HepG2 (cell line): ENCODE measurements around the gene PLVAP. TPM values are rescaled to one million over a fixed set of nuclear protein-coding genes. Genes with fewer than 3 reads are reported as not detected.

Source experiments
- GABPA ChIP-seq, 2 experiments: IDR thresholded peaks; 2 replicates each; pipeline ENCODE4 v1.6.1; 2011 to 2016; ENCODE audit warnings: low read depth in 2 of 2, low read length in 1 of 2, missing biosample characterization in 1 of 2, missing genetic modification characterization in 1 of 2
- KAT7 ChIP-seq: IDR thresholded peaks from 2 replicates; pipeline ENCODE4 v1.6.1; 2018; ENCODE audit warnings: borderline replicate concordance, missing compliant biosample characterization
- SAP130 ChIP-seq: IDR thresholded peaks from 2 replicates; pipeline ENCODE4 v1.6.1; 2016; ENCODE audit warnings: low read depth
- SMARCC2 ChIP-seq: fragments of 450-650 bp; IDR thresholded peaks from 2 replicates; pipeline ENCODE4 v1.6.1; 2017; ENCODE audit warnings: antibody characterized with exemption, mild to moderate bottlenecking
- TARDBP ChIP-seq: sonication (generic); formaldehyde crosslinking; IDR thresholded peaks from 2 replicates; pipeline ENCODE4 v1.8.0; 2022; ENCODE audit warnings: mild to moderate bottlenecking, missing genetic modification reagents
- YEATS4 ChIP-seq: sonication (generic); formaldehyde crosslinking; IDR thresholded peaks from 2 replicates; pipeline ENCODE4 v1.4.0; 2020; ENCODE audit warnings: missing genetic modification reagents, borderline replicate concordance
- ZNF607 ChIP-seq: sonication (generic); formaldehyde crosslinking; IDR thresholded peaks from 2 replicates; pipeline ENCODE4 v1.5.1; 2020; ENCODE audit warnings: missing genetic modification reagents, mild to moderate bottlenecking, borderline replicate concordance
- ZNF703 ChIP-seq: sonication (generic); formaldehyde crosslinking; IDR thresholded peaks from 2 replicates; pipeline ENCODE4 v1.5.1; 2020; ENCODE audit warnings: missing genetic modification reagents, mild to moderate bottlenecking, moderate library complexity, borderline replicate concordance
- polyA plus RNA-seq, 8 experiments: library from polyadenylated mRNA; depleted of rRNA in 3 of 8; stranded (reverse) in 7 of 8; unstranded in 1 of 8; fragments of >200 nt; fragmentation: Illumina TruSeq in 4 of 8; extraction: Trizol in 4 of 8; gene quantifications; 2 replicates each; pipeline versions ENCODE4 v1.2.1 to v1.2.3, GENCODE V29; 2011 to 2016; ENCODE audit warnings: low read depth in 4 of 8, missing spikeins in 1 of 8, mixed read lengths in 1 of 8; ENCODE audit not compliant: insufficient read depth in 1 of 8
- total RNA-seq, 5 experiments: library from RNA; depleted of rRNA; stranded (reverse); fragments of >200 nt; fragmentation: Illumina TruSeq; extraction: Trizol; gene quantifications; 2 replicates each; pipeline ENCODE4 v1.2.3, GENCODE V29; 2016; ENCODE audit warnings: low read depth in 1 of 5
- TF ChIP-seq, protein P1 (sequence below): sonication (generic); formaldehyde crosslinking; IDR thresholded peaks from 2 replicates; pipeline ENCODE4 v1.4.0; 2020; ENCODE audit warnings: mild to moderate bottlenecking, missing genetic modification reagents, borderline replicate concordance
- TF ChIP-seq, protein P2 (sequence below), 2 experiments: fragments of 450-650 bp in 1 of 2; sonication (generic) in 1 of 2; formaldehyde crosslinking; IDR thresholded peaks; 2 replicates each; pipeline versions ENCODE4 v1.5.0 to v1.8.0; 2020 to 2022; ENCODE audit warnings: mild to moderate bottlenecking in 1 of 2, missing genetic modification reagents in 1 of 2

PLVAP gene
- total and polyA plus RNA-seq, 2 of the 13 experiments (the other 11 are each of a cell fraction or from before 2014, with no cell fraction given), result 0.26 TPM; not detected in 1

DNA sequence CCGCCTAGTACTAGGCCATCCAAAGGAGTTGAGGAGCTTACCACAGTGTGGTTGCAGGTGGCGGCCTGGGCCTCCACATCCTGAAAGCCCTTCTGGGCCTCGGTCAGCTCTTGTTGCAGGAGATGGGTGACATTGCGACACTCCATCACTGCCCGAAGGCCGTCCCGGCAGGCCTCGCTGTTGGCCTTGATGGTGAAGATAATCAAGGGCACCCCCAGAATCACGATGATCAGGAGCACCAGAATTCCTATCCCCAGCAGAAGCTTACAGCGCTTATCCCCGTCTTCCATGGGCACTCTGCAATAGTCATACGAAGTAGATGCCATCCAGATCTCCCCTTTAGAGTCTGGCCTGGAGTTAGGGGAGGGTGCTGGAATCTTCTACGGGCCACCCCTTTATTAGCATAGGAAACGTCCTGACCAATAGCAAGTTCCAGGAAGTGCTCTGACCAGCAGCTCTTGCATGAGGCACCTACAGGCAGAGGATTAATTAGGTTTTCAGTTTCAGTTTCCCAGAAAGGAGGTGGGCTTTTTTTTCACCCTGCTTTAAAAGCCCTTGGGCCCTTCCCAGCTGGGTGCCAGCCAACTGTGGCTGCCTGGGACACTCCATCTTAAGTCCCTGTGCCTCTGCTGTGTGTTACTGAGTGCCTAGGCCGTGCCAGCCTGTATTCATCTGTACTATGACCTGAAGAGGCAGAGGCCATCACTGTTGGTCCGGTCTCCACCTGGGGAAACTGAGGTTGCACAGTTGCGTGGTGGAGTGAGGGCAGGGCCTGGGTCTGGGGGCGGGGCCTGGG lies 28.3 kb upstream of the PLVAP start, which contains the start of gene BST2 (continued):
- TF ChIP-seq, protein P1, sequence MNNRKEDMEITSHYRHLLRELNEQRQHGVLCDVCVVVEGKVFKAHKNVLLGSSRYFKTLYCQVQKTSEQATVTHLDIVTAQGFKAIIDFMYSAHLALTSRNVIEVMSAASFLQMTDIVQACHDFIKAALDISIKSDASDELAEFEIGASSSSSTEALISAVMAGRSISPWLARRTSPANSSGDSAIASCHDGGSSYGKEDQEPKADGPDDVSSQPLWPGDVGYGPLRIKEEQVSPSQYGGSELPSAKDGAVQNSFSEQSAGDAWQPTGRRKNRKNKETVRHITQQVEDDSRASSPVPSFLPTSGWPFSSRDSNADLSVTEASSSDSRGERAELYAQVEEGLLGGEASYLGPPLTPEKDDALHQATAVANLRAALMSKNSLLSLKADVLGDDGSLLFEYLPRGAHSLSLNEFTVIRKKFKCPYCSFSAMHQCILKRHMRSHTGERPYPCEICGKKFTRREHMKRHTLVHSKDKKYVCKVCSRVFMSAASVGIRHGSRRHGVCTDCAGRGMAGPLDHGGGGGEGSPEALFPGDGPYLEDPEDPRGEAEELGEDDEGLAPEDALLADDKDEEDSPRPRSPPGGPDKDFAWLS, result 0 out of 2 replicates have a peak, but pooled peaks have one; percentile 25
- TF ChIP-seq, protein P2, sequence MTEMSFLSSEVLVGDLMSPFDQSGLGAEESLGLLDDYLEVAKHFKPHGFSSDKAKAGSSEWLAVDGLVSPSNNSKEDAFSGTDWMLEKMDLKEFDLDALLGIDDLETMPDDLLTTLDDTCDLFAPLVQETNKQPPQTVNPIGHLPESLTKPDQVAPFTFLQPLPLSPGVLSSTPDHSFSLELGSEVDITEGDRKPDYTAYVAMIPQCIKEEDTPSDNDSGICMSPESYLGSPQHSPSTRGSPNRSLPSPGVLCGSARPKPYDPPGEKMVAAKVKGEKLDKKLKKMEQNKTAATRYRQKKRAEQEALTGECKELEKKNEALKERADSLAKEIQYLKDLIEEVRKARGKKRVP (CRISPR knock-in tag; IDR thresholded peaks at IDR 0.05), result peak in 1 of 2 experiments; percentile 56; a peak in 1 of 4 replicates
- no peak for TF ChIP-seq SMARCC2
- peak; percentile 61; the same call in 1 of the 2 replicates for TF ChIP-seq KAT7 (CRISPR knock-in tag)
- TF ChIP-seq ZNF607 (CRISPR knock-in tag), result 0 out of 2 replicates have a peak, but pooled peaks have one; percentile 31
- TF ChIP-seq YEATS4, result peak; percentile 68; the same call in 1 of the 2 replicates
- peak; percentile 71 for TF ChIP-seq SAP130 (CRISPR knock-in tag)
- no peak for TF ChIP-seq GABPA (IDR thresholded peaks at IDR 0.05; ENCODE audit: low read depth, low read length)
- TF ChIP-seq GABPA (CRISPR knock-in tag; IDR thresholded peaks at IDR 0.05; ENCODE audit: low read depth), result 0 out of 2 replicates have a peak, but pooled peaks have one; percentile 33
- no peak for TF ChIP-seq TARDBP (CRISPR knock-in tag)
- TF ChIP-seq ZNF703 (CRISPR knock-in tag), result no peak
